Activated T-cell treated with anti-CD3 and anti-CD28 coated beads, Interleukin-2, amount 50 U/mL, for 48 hours (primary cell): ENCODE results near the gene WDR93.
"Not testable (repeated sequence)": the region's sequence is repeated elsewhere in the genome, so short reads cannot be mapped to it uniquely, and the experiment has no call there.

Source experiments
- DNase-seq, 2 experiments: peaks; one replicate each; pipeline ENCODE4 v3.0.0-alpha.2; 2020

The WDR93 gene

DNA sequence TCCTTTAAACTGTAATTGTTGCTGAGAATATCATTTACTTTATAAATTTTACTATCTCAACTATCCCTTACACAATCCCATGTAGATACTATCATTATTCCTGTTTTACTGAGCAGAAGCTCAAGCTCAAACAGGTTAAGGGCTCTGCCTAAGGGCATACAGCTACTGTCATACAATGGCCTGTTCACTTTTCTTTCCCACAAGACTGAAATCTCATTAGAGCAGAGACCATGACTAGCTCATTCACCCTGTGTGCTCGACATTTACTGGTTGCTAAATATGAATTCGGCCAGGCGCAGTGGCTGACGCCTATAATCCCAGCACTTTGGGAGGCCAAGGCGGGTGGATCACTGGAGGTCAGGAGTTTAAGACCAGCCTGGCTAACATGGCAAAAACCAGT, 83.9 kb downstream of the WDR93 start:
- DNase-seq, result no peak

DNA sequence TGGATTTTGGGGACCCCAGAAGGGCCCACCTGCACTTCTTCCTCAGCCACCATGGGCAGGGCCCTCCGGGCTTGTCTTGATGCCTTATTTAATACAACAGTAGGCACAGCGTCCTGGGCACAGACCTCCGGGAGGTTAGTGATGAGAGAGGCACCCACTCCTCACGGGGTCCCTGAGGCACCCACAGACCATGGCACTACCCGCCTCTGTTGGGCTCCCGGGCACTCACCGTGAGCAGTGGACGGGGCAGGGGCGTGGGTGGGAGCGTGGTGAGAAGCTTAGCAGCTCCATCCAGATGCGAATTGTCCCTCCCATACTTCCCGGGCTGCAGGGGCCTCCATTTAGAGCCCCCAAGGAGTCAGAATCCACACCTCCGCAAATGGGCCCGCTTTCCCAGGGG, 85.2 kb downstream of the WDR93 start:
- no peak for DNase-seq

DNA sequence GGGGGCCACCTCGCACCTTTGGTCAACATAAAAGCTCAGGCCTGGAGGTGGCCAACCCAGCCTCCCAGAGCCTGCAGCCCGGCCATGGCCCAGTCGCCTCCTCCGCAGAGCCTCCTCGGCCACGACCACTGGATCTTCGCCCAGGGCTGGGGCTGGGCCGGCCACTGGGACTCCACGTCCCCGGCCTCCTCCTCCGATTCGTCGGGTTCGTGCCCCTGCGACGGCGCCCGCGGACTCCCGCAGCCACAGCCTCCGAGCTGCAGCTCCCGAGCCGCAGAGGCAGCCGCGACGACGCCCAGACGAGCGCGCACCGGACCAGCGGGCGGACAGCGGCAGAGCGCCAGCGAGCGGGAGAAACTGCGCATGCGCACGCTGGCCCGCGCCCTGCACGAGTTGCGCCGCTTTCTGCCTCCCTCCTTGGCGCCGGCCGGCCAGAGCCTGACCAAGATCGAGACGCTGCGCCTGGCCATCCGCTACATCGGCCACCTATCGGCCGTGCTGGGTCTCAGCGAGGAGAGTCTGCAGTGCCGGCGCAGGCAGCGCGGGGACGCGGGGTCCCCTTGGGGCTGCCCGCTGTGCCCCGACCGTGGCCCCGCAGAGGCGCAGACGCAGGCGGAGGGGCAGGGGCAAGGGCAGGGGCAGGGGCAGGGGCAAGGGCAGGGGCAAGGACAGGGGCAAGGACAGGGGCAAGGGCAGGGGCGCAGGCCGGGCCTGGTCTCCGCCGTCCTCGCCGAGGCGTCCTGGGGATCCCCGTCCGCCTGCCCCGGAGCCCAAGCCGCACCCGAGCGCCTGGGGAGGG, 85.9 kb downstream of the WDR93 start, which contains the start of gene MESP2:
MESP2 (plus strand) TSS at position 59 of the 799 bp plus-strand sequence; CDS start at position 85, 26 bp downstream.
- peak; percentile 68 to 77 for DNase-seq

DNA sequence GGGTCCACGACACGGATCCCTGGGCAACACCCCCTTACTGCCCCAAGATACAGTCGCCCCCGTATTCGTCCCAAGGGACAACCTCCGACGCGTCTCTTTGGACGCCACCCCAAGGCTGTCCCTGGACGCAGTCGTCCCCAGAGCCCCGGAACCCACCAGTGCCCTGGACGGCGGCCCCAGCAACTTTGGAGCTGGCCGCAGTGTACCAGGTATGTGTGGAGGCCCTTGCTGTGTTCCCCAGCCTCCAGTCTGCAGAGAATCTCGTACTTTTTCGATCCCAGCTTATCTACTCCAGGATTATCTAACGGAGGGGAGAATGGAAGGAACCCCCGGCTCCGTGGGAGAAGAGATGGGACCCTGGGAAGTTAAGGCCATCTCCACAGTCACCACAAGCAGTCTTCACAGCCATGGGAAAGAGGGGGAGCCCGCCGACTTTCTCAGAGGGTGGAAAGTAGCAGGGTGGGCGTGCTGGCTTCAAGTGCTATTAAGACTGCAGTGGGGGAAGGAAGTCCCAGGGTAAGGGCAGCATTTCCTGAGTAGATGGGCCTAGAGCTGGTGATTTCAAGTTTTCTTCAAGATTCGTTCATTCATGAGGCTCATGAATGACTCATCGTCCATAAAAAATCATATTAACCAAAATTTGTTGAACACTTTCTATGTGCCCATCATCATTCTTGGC, 86.6 kb downstream of the WDR93 start:
- no peak for DNase-seq

DNA sequence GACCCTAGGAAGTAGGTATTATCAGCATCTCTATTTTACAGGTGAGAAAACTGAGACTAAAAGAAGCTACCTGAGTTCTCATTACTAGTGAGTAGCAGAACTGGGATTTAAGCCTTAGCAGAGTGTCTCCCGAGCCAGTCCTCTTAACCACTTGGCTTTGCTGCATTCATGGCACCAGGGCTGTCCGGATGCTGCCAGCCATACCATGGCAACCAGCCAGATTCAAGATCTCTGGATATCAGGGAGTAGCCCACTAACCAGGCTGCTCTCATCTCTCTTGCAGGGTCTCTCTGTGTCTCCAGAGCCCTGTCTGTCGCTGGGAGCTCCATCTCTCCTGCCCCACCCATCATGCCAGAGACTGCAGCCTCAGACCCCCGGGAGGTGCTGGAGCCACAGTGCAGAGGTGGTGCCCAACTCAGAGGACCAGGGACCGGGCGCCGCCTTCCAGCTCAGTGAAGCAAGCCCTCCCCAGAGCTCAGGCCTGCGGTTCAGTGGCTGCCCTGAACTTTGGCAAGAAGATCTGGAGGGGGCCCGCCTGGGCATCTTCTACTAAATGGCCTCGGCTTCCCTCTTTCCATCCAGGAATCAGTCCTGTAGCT, 87.3 kb downstream of the WDR93 start:
- DNase-seq, result no peak

DNA sequence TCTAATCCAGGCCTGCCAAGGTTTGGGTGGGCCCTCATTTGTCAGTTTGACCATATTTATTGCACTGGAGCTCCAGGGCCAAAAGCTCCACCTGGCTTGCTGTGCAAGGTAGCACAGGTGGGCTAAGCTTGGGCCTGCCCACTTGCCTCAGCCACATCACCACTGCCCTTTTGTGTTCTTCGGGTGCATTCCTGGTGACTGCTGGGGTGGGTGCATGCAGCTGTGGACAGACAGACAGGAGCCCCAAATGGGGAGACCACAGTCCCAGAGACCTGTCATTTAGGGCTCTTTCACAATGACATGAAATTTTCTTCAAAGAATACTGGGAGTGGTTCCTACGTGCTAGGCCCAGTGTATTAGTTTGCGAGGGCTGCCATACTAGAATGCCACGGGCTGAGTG, 88.2 kb downstream of the WDR93 start:
- no peak for DNase-seq

DNA sequence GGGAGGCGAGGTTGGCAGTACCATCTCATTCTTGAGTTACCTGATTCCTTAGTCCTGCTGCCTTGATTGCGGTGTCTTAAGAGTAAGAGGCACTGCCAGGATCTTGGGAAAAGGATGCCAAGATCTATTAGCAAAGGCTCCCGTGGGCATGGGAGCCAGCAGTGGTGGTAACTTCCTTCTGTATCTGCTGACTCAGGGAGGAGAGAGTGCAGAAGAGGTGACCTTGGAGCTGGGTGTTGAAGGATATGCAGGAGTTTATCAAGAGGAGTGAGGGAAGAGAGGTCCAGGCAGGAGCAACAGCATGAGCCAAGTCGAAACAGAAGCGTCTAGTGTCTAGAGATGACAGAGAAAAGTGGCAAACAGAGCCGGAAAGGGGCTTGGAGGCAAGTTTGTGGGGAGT, 90.0 kb downstream of the WDR93 start:
- no peak for DNase-seq

DNA sequence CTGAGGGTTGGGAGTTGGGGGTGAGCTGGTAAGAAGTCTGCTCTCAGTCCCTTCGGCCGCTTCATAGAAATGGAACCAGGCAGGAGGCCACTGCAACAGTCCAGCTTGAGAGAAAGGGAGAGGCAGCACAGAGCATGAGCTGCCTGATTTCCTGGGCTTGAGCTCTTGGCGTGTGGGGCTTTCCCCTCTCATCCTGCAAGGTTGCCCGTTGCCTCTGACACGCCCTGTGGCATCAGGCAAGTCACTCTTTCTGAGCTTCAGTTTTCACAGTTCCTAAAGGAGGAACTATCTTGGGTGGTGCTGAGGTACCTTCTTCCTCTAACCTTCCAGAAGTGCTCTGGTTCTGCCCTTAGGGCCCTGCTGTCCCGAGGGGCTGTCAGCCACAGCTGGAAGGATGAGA, 90.4 kb downstream of the WDR93 start:
- DNase-seq, result peak; percentile 38 to 47

DNA sequence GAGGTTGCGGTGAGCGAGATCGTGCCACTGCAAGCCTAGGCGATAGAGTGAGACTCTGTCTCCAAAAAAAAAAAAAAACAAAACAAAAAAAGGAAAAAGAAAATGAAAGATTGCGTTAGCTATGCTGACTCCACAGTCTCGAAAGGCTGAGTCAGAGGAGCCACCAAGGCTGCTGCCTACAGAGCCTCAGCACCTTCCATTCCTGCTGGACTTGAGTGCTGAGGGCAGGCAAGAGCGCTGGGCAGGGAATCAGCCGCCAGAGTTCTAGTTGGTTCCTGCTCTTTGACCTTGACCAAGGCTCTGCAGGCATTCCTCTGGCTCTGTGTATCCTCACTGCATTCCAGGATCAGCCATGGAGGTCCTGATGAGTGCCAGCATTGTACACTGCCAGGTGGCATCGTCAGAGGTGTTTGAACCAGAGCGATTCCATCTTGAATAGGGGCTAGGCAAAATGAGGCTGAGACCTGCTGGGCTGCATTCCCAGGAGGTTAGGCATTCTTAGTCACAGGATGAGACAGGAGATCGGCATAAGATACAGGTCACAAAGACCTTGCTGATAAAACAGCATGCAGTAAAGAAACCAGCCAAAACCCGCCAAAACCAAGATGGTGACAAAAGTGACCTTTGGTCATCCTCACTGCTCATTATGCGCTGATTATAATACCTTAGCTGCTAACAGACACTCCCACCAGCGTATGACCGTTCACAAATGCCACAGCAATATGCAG, 91.4 kb downstream of the WDR93 start:
- no peak for DNase-seq

DNA sequence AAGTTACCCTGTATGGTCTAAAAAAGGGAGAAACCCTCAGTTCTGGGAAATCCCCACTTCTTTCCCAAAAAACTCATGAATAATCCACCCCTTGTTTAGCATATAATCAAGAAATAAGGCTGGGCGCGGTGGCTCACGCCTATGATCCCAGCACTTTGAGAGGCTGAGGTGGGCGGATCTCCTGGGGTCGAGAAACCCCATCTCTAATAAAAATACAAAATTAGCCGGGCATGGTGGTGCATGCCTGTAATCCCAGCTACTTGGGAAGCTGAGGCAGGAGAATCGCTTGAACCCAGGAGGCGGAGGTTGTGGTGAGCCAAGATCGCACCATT, 92.0 kb downstream of the WDR93 start:
- DNase-seq, result not testable (repeated sequence)

DNA sequence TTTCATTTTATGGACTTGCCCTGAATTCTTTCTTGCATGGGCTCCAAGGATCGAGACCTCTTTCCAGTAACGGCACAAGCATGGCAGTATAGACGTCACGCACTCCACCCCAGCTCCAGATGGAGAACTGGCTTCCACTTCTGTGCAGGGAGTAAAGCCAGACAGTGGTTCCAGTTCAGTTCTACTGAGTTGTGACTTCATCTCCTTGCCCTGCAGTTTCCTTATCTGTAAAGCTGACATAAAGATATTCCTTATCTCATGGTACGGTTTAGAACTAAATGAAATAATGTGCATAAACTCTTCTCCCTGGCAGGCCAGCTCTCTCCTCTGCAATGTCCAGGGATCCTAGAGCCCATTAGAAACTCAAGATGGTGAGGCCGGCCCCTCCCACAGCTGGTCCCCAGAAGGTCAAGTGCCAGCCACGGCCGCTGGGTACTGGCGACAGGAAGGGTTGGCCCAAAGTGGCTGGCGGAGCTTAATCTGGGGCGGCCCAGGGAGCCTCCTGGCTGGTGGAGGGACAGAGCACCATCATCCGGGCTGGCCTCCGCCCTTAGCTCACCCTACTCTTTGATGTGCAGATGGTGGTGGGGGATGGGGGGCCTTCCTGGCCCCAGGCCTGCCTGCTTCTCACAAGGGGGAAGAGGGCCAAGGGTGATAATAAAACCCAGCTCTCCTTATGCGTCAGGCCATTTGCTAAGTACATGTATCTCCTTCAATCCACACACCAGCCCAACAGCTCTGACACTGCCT, 92.7 kb downstream of the WDR93 start:
- DNase-seq, result no peak

DNA sequence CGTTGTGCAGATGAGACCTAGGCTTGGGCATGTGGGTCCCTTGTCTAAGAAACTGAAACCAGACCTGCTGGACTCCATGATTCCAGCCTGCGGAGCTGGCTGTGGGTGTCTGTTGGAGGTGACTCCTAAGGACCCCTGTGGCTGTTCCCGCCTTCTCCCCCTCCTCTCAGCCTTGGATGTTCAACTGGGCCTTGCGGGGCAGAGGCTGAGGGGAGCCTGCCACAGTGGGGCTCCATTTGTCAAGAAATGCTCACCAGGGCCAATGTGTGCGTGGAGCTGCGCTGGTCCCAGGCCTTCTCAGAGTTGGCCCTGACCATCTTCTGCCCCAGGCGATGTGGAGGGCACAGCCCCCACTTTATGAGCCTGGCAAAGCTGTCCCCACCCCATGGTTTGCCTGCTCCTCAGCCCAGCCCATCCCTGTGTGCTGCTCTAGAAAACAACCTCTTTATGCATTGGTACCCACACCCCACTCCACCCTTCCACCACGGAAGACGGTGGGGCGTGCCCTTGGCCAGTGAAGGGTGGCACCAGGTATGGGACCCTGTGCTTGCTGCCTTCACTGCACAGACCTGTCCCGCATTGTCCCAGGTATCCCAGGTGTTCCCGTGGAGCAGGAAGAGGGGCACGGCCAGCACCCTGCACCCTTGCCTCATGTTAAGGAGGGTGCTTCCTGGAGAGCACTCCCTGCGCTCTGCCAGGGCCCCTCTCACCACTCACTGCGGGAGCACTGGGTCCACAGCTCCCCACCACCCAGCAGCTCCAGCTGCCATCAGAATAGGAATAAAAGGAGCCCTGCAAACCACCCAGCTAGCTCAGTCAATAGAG, 93.5 kb downstream of the WDR93 start:
- DNase-seq, result no peak

DNA sequence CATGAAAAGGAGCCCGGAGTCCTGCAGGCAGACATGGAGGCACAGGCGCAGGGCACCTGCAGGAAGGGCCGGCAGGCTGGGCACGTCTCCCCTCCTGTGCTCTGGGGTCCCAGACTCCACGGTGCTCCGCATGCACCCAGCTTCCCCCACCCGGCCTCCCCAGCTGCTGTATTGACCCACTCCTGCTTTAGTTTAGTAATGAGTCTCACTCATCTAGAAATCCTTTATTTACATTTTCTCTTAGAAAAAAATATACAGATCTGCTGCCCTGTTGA, 94.0 kb downstream of the WDR93 start:
- no peak for DNase-seq

DNA sequence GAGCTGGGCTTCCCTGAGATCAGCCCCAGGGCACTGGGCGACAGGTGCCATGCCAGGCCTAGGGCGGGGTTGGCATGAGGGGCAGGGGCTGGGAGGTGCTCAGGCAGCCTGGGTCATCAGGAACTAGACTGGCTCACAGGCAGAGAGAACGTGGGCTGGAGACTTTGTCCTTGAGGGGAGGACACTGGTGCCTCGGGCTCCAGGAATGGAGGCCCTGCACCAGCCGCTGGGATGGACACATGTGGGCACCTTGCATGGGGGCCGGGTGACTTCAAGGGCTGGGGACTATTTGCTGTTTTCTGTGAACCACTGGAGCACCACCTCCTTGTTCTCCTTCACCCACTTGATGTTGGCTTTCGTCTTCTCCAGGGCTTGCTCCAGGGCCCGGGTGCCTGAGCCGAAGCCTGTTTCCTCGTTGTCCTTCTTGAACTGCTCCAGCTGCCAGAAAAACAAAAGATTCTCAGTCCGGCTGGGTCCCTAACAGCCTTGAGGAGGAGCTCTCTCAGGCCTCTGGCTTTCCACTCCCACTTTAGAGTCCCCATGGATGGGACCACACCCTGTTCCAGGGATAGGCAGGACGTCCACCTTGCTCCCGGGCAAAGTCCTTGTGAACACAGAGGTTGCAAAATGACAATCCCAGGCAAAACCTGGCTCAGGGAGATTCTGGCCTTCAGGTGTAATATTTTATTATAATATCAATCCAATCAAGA, 94.6 kb downstream of the WDR93 start:
- no peak for DNase-seq

DNA sequence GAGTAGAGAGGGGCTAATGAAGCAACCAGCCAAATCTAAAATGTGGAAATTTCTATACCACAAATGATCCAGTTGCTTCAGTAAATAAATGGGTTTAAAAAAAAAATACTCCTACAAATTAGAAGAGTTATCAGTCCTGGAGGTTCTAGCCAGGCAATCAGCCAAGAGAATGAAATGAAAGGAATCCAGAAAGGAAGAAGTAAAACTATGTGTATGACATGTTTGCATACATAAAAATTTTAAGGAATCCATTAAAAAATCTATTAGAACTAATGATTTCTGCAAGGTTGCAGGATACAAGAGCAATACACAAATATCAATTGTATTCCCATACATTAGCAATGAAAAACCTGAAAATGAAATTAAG, 95.1 kb downstream of the WDR93 start:
- no peak for DNase-seq

DNA sequence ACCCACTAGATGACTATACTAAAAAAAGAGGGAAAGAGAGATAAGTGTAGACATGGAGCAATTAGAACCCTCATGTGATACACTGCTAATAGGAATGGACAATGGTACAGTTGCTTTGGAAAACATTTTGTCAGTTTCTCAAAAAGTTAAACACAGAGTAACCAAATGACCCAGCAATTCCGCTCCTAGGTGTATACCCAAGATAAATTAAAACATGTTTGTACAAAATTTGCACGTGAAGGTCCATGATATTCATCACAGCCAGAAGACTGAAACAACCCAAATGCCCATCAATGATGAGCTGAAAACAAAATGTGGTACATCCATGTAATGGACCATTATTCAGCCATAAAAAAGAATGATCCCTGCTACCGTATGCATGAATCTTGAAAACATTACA, 97.3 kb downstream of the WDR93 start:
- DNase-seq, result no peak

DNA sequence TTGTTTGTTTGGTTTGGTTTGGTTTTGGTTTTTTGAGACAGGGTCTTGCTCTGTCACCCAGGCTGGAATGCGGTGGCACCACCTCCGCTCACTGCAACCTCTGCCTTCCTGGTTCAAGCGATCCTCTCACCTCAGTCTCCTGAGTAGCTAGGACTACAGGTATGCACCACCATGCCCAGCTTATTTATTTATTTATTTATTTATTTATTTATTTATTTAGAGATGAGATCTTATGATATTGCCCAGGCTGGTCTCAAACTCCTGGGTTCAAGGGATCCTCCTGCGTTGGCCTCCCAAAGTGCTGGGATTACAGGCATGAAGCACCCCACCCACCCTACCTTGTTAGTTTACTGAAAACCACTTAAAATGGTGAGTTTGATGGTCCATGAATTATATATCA, 98.0 kb downstream of the WDR93 start:
- DNase-seq, result not testable (repeated sequence)

DNA sequence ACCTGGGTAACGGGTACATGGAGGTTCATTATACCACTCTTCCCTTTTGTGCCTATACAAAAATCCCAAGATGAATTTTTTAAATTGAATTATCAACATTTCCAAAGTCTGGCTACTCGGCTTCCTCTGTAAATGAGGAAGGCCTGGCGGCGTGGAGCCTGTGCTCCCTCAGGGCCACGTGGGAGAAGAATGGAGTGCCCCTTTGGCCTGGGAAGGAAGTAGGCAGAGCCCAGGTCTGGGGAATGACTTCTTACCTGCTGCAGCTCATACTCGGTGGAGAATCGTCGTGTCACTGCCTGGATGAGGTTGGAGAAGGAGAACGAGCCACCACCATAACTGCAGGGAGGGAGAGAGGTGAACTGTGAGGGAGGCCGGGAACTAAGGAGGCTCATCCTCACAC, 99.6 kb downstream of the WDR93 start:
- DNase-seq, result no peak

DNA sequence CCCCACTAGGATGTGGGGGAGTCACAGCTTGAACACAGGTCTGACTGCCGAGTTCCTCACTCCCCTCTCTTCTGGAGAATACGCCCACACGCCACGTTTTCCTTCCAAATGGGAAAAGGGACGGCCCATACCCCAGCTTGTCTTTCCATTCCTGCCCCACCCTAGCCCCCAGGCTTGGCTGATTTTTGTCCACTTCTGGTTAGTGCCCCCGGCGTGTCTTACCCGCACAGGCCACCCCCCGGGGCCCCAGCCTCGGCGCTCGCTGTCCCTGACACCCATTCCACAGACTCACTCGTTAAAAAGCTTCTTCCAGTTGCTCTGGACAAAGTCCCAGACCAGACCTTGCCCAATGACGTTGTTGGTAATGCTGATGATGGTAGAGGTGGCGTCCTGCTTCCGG, 100.0 kb downstream of the WDR93 start:
- DNase-seq, result no peak

DNA sequence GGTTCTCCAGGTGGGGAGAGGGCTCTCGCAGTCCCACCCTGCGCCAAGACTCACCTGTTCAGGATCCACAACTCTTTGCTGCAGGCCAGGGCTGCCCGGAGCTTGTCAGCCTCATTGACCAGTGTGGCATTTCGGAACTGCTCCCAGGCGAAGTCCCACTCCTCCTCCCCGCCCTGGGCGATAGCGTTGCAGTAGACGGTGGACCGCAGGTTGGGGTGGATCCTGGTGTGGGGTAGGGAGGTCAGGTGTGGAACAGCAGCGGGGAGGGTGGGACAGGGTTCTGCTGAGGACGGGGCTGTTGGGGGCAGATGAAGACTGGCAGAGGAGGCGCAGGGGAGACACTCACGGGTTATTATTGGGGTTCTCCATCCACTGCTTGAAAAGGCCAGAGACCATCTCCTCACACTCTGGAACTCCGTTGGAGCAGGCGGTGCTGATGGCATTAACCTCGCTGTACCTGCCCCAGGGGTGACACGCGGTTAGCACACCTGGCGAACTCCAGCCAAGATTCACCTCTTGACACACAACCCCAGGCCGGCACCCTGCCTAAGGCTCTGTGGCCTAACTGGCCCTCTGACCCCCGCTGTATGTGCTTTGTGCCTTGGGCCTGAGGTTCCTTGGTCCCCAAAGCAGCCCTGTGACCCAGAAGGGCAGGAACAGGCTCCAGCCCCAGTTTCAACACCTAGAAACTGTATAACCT, 101.6 kb downstream of the WDR93 start:
- no peak for DNase-seq
